ENCODE results near the gene MTMR12. TPM values are rescaled to one million over a fixed set of nuclear protein-coding genes. Genes with fewer than 3 reads are reported as not detected.

The MTMR12 gene
- total and polyA plus RNA-seq, 2 of the 4 experiments (the other 2 are of a cell fraction) = 11.1 to 21.3 TPM

DNA sequence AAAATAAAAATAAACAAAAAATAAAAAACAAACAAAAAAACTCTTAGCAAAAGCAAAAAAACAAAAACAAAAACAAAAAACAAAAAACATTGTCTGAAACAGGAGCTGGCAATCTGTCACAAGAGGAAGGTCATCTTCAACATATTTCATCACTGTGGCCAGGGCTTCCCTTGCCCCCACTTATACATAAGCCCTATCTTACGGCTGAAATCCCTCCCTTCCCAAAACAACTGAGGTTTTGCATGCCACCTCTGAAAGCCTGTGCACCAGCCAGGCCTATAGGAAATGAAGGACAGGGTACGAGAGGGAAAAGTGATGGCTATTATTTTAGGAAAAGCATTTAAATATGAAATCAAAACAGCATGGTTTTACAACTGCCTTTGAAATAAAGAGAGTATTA is 10.8 kb downstream of the MTMR12 start:
- Histone ChIP-seq H4K91ac (ENCODE audit: insufficient read depth, low read depth, low read length) (no peak overlapping the region), H3K18ac (ENCODE audit: low read depth, low read length) (no peak overlapping the region), H3K23ac (ENCODE audit: low read depth, low read length) (no peak overlapping the region), H3K4me3 (ENCODE audit: insufficient read depth, low read depth, low read length) (no peak overlapping the region), H3K4me1 (ENCODE audit: control insufficient read depth, insufficient read depth, low read length) (peaks cover 7% of the 10 kb centered on the region), H2AK9ac (replicated peaks; ENCODE audit: low read depth, low read length, poor library complexity) (no peak overlapping the region), H4K20me1 (ENCODE audit: insufficient read depth, low read length) (peaks cover 29% of the 10 kb centered on the region), H3K27me3 (ENCODE audit: control insufficient read depth, insufficient read depth, low read length) (no peaks in the 10 kb centered on the region), H3K4me2 (ENCODE audit: low read depth, low read length) (no peak overlapping the region), H2BK15ac (ENCODE audit: low read depth, low read length) (no peak overlapping the region), H3K14ac (replicated peaks; ENCODE audit: low read depth, low read length) (no peak overlapping the region), H3K27ac (ENCODE audit: insufficient read depth, low read length) (no peak overlapping the region), H4K8ac (ENCODE audit: low read depth in 2 of 2, low read length in 2 of 2) (no peak overlapping the region), H2BK5ac (ENCODE audit: low read depth, low read length, poor library complexity, severe bottlenecking) (no peak overlapping the region), H3K36me3 (ENCODE audit: control insufficient read depth, insufficient read depth, low read length) (no peaks in the 10 kb centered on the region), H3K9me3 (ENCODE audit: control insufficient read depth, insufficient read depth, low read length) (no peaks in the 10 kb centered on the region), H2BK20ac (ENCODE audit: low read depth, low read length) (no peak overlapping the region), H2AK5ac (ENCODE audit: low read depth, low read length) (no peak overlapping the region), H4K5ac (ENCODE audit: low read depth, low read length) (no peak overlapping the region), H3K4ac (ENCODE audit: low read depth, low read length) (no peak overlapping the region), H2BK120ac (ENCODE audit: low read depth, low read length) (no peak overlapping the region), H3K9me1 (ENCODE audit: insufficient read depth, low read length) (peaks cover 14% of the 10 kb centered on the region), H2AFZ (replicated peaks; ENCODE audit: low read length, poor library complexity) (no peak overlapping the region), H3K9ac (ENCODE audit: low read depth, low read length) (no peak overlapping the region), H3K79me1 (ENCODE audit: low read depth in 1 of 2, low read length in 2 of 2) (peaks cover 29 to 67% of the 10 kb centered on the region in 2 experiments; a peak in 3 of 4 replicates), H3K56ac (ENCODE audit: extremely low read depth, insufficient read depth, low read length) (no peak overlapping the region)
- in situ Hi-C loops (cut with MboI; ENCODE audit: low sequenced_read_pairs) = no loop called here
- ATAC-seq (ENCODE audit: low read depth) (no peak), DNase-seq (no peak)
- ChIA-PET CTCF (no interaction called here), POLR2A (ENCODE audit: unreplicated experiment) (interaction anchor here (0.6 kb wide), 1 partner anchor 132 kb away, joined by 3 read pairs; no protein-coding TSS in a partner anchor)
- TF ChIP-seq MAZ (IDR thresholded peaks at IDR 0.05; ENCODE audit: borderline replicate concordance, low read depth, low read length) = no peak
- no peak for TF ChIP-seq POLR2A (IDR thresholded peaks at IDR 0.05; ENCODE audit: low read depth, low read length)
- no peak for TF ChIP-seq NFE2L2 (IDR thresholded peaks at IDR 0.05; ENCODE audit: low read depth, low read length)
- no peak for TF ChIP-seq MXI1 (IDR thresholded peaks at IDR 0.05; ENCODE audit: borderline replicate concordance, low read depth, low read length)
- TF ChIP-seq CHD1 (IDR thresholded peaks at IDR 0.05; ENCODE audit: low read depth, low read length) = no peak
- no peak for TF ChIP-seq FOS (IDR thresholded peaks at IDR 0.05; ENCODE audit: low read depth, low read length)
- TF ChIP-seq RCOR1 (IDR thresholded peaks at IDR 0.05; ENCODE audit: insufficient replicate concordance, low read length) = no peak
- TF ChIP-seq CTCF (conservative IDR thresholded peaks at IDR 0.05; ENCODE audit: low read depth, low read length) = no peak
- no peak for TF ChIP-seq ELK1 (IDR thresholded peaks at IDR 0.05; ENCODE audit: borderline replicate concordance, low read depth, low read length)
- TF ChIP-seq, protein P1, sequence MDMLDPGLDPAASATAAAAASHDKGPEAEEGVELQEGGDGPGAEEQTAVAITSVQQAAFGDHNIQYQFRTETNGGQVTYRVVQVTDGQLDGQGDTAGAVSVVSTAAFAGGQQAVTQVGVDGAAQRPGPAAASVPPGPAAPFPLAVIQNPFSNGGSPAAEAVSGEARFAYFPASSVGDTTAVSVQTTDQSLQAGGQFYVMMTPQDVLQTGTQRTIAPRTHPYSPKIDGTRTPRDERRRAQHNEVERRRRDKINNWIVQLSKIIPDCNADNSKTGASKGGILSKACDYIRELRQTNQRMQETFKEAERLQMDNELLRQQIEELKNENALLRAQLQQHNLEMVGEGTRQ (IDR thresholded peaks at IDR 0.05; ENCODE audit: low read depth, low read length) = no peak
- no peak for TF ChIP-seq CEBPB (IDR thresholded peaks at IDR 0.05; ENCODE audit: low read depth, low read length)
- no peak for TF ChIP-seq RAD21 (IDR thresholded peaks at IDR 0.05; ENCODE audit: low read length)
- TF ChIP-seq MAFK (IDR thresholded peaks at IDR 0.05; ENCODE audit: low read depth, low read length) = no peak
- TF ChIP-seq SMC3 (IDR thresholded peaks at IDR 0.05; ENCODE audit: low read depth, low read length) = no peak
- no peak for TF ChIP-seq BHLHE40 (IDR thresholded peaks at IDR 0.05; ENCODE audit: low read depth, low read length)
- intact Hi-C loops (cut with micrococcal nuclease) = no loop called here
- WGBS, 2 experiments (ENCODE audit: extremely low coverage in 2 of 2, insufficient read length in 1 of 2) = no CpG with 5 or more reads among the region's 2 CpGs
- BruUV-seq (replicated peaks) = no TSS peak
- dilution Hi-C loops (cut with HindIII; ENCODE audit: low sequenced_read_pairs, unreplicated experiment) = no loop called here

Data from IMR-90 (cell line).